ENCODE measurements around the gene SYP. TPM values are rescaled to one million over a fixed set of nuclear protein-coding genes. Genes with fewer than 3 reads are reported as not detected.
A peak's percentile ranks its signal among the peaks of the same experiment; 100 is the strongest.

The SYP gene
- total and polyA plus RNA-seq, 9 of the 15 experiments (the other 6 are each of a cell fraction or from before 2014, with no cell fraction given), result 0.48 to 5.1 (median 2.6) TPM

- no peak for TF ChIP-seq ILK (tag; IDR thresholded peaks at IDR 0.05; ENCODE audit: borderline replicate concordance, low read depth)
- peak; percentile 66 to 91 for TF ChIP-seq E2F6 (IDR thresholded peaks at IDR 0.05; ENCODE audit: borderline replicate concordance in 1 of 2, extremely low read depth in 1 of 2, insufficient read depth in 1 of 2, insufficient read length in 1 of 2, low read depth in 1 of 2, low read length in 1 of 2, poor library complexity in 1 of 2, severe bottlenecking in 1 of 2)
- no peak for TF ChIP-seq STAT5B (CRISPR knock-in tag; IDR thresholded peaks at IDR 0.05)
- TF ChIP-seq HDAC8 (tag; IDR thresholded peaks at IDR 0.05), result no peak
- TF ChIP-seq PTTG1 (tag; IDR thresholded peaks at IDR 0.05; ENCODE audit: low read depth), result no peak
- TF ChIP-seq KLF6 (CRISPR knock-in tag; IDR thresholded peaks at IDR 0.05; ENCODE audit: borderline replicate concordance), result no peak
- TF ChIP-seq HCFC1 (IDR thresholded peaks at IDR 0.05; ENCODE audit: low read depth, low read length), result no peak
- no peak for TF ChIP-seq RBM22 (IDR thresholded peaks at IDR 0.05; ENCODE audit: low read depth, low read length, poor library complexity, severe bottlenecking)
- TF ChIP-seq SNIP1 (IDR thresholded peaks at IDR 0.05; ENCODE audit: low read depth), result no peak
- peak; percentile 5; the same call in 1 of the 2 replicates for TF ChIP-seq ZNF76 (CRISPR knock-in tag; IDR thresholded peaks at IDR 0.05; ENCODE audit: borderline replicate concordance)
- peak; percentile 59; the same call in 1 of the 2 replicates for TF ChIP-seq ZBTB17 (CRISPR knock-in tag; IDR thresholded peaks at IDR 0.05)
- peak; percentile 95 for TF ChIP-seq MGA (IDR thresholded peaks at IDR 0.05)
- TF ChIP-seq SMAD3 (CRISPR knock-in tag; conservative IDR thresholded peaks at IDR 0.05), result no peak
- TF ChIP-seq NFXL1 (CRISPR knock-in tag; IDR thresholded peaks at IDR 0.05), result no peak
Measured at GRCh38 chrX:49165901-49166881, 33.8 kb downstream of the SYP start (continued).
